GM21526 (cell line): ENCODE data around the gene SCML1.

Source experiments
- ATAC-seq: cut with Tn5 transposase; IDR thresholded peaks from one replicate; pipeline ENCODE4 v1.9.1; 2021; ENCODE audit warnings: moderate library complexity; ENCODE audit not compliant: unreplicated experiment, low FRiP score

Gene SCML1, protein sequence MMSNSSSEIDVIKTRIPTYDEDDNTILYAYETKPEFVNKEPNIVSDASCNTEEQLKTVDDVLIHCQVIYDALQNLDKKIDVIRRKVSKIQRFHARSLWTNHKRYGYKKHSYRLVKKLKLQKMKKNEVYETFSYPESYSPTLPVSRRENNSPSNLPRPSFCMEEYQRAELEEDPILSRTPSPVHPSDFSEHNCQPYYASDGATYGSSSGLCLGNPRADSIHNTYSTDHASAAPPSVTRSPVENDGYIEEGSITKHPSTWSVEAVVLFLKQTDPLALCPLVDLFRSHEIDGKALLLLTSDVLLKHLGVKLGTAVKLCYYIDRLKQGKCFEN

DNA sequence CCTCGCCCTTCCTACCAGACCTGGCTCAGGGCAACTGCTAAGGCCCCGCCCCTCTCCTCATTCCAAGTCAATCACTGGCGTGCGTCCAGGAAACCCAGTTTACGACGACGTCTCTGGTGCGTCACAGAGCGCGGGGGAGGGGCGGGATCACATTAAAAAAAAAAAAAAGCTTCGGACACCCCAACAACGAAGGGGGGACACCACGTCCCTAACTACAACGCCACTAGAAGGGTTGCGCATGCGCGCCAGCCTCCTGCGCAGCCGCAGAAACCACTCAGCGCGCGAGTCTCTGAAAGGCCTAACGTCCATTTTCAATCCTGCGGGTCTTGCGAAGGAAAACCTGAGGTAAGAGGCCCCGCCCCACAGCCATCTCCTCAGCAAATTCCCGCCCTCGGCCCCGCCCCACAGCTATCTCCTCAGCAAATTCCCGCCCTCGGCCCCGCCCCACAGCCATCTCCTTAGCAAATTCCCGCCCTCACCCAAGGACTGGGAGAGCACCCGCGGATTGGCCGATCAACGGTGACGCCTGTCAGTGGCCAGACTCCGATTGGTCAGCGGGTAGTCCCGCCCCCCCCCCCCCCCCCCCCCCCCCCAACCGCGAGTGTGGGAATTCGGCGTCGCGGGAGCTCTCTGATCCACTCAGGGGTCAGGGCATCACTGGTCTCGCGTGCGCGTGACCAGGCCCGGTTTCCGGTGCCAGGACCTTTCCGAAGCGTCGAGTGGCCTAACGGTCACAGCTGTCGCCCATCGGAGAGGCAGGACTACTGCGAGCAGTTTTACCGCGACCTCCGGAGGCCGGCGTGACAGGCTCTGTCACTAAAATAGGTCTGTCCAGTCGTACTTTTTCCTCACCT is at the start of gene SCML1:
TSS of gene SCML1 (plus strand) at position 638 of the 854 bp plus-strand sequence. CDS start 6,694 bp downstream, outside the sequence.
- peak; percentile 76 for ATAC-seq

DNA sequence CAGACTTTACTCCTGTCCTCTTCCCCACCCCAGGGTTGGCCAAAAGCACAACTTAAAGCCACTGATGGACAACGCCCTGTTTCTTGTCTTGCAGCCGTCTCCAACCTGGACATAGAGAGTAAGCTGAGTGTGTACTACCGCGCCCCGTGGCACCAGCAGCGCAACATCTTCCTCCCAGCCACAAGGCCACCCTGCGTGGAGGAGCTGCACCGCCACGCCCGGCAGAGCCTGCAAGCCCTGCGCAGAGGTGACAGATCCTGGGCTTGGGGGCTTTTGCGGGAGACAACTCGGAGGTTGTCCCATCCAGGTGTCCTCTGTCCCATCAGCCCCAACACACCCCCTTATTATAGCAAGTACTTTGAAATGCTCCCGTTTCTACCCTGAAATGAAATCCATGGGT is 49.6 kb upstream of the SCML1 start:
- ATAC-seq: no peak

DNA sequence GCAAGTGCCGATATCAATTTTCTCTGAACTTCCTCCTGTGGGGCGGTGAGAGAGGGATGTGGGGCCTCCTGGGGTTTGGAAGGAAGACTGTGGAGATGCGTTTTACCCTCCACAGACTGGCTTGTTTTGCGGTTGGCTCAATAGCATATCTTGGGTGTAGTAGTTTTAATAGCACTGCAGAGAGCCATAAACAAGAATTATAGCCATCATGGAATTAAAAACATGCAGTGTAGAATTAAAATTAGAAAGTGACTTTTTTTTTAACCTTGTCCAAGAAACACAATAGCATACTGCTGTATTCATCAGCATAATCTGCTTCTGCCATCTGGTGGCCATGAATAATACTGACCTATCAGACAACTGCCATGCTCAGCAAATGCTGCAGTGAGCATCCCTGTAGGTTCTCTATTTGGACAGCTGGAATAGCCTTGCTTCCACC is 47.3 kb upstream of the SCML1 start:
- ATAC-seq: peak; percentile 74

DNA sequence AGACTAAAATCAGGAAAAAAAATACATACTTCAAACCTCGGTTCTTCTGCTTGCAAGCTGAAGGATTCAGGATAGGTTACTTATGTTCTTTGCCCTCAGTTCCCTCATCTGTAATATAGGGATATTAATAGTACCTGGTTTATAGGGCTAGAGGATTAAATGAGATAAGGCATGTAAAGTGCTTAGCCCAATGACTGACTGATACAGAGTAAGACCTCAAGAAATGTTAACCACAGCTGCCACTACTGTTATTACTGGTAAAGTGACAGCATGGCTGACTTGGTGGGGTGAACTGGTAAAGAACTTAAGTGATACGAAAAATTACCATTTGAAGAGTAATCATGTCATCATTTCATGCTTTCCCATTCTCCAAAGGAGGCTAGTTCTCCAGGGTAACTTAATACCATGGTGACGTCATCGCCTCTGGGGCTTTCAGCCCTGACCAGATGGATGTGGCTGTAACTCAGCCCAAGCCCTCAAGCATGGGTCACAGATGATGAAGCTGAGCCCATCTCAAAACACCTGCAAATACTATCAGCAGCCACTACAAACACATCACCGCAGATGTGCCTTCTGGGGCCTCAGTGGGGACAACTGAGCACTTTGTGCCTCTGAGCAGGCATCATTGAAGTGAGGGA is 44.5 kb upstream of the SCML1 start:
- no peak for ATAC-seq

DNA sequence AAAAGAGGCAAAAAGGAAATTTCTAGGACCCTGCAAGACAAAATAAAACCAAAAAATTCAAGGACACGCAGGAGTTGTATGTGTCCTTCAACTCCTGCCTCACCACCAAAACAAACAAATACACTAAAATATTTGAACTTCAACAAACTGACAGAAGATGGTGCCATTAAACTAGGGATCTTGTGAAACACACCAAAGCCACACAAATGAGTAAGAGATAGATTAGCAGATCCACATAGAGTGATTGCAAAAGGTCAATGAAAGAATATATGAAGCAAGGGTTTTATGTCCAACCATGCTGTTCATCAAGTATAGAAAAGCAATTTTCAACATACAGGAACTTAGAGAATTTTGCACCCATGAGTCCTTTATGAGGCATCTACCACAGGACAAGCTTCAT is 40.1 kb upstream of the SCML1 start:
- ATAC-seq: no peak

DNA sequence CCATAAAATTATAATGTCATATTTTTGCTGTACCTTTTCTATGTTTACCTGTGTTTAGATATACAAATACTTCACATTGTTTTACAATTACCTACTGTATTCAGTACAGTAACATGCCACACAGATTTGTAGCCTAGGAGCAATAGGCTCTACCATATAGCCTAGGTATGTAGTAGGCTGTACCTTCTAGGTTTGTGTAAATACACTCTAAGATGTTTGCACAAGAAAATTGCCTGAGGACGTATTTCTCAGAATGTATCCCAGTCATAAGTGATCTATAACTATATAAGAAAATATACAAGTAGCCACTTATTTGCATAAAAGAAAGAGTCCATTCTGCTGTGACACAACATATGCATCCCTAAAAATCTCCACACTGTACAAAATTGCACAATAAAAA is 36.3 kb upstream of the SCML1 start:
- ATAC-seq: no peak

DNA sequence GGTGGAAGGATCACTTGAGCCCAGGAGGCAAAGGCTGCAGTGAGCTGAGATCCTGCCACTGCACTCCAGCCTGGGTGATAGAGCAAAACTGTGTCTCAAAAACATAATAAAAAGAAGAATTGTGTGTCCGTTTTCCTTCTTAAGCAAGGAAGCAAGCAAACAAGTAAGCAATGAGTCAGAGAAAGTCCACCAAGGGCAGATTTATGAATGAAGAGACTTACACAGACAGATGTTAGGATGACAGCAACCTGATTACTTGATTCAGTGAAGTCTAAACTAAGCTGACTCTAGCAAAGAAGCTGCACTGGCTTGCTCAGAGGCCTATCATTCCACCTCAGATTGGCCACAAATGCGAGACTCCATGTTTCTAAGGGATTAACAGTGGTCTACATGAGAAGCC is 34.1 kb upstream of the SCML1 start:
- ATAC-seq: no peak

DNA sequence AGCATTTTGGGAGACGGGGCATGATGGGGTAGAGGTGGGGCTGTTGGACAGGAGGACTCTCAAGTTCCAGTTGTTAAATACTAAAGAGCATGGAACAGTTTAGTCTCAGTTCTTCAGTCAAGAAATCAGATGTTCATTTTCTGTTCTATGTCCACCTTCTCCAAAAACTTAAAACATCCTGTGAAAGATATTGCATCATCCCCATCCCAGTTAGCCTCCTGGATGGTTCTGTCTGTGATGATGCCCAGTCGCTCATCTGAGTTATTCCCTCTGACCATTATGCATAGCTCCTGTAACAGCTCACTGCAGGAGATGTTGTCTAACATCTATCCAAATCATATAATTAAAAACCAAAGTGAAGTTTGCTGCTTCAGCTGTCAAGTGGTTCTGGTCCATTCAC is 32.1 kb upstream of the SCML1 start:
- no peak for ATAC-seq

DNA sequence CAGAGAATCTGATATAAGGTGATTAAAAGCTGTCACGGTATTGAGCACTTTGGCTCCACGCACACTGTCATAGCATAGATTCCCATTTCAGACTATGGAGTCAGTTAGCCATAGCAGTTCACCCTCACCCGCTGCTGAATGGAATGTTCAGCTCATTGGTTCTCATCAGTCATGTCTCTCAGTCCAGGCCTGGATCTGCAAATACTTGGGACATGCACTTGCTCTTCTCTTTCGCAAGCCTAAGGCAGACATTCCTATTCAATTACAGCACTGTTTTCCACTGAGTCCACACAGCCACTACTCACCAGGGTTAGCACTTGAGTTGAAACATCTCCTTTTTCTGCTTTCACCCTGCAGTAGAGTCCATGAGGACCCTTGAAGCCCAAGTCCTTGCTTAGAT is 30.6 kb upstream of the SCML1 start:
- no peak for ATAC-seq

DNA sequence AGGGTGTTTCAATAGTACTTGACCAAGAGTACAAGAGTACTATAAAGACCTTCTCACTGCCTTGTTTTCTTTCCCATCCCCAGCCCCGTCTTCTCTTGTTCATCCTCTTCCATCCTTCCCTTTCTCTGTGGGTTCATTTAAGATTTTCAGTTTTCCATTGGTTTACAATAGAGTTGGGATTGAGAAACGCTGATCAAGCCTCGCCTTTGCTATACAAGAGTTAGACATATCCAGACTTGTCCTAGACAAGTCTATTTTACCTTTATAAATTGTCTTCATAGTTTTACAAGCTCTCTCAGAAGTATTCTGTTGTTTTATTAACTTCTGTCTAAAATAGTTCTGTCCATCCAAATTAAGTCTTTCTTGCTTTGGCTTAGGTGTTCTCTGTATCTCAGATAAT is 29.6 kb upstream of the SCML1 start:
- ATAC-seq: no peak

DNA sequence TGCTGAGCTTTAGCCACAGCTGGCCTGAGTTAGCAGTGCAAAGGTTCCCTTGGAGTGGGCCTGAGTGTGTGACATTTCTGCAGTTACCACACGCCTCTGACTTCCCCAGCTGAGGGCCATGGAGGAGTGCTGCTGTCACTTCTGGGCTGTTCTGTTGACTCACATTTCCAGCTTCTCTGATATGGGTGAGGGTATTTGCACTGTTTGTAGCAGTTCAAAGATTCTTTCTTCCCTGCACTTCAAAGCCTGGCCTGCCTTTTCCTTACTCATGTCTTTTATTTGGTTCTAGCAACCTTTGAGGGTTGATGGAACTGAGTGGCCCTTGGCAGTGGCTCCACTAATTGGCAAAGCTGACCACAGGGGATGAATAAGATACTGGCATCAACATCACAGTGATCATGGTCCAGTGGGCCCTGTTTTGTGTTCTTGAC is 26.4 kb upstream of the SCML1 start:
- ATAC-seq: no peak

DNA sequence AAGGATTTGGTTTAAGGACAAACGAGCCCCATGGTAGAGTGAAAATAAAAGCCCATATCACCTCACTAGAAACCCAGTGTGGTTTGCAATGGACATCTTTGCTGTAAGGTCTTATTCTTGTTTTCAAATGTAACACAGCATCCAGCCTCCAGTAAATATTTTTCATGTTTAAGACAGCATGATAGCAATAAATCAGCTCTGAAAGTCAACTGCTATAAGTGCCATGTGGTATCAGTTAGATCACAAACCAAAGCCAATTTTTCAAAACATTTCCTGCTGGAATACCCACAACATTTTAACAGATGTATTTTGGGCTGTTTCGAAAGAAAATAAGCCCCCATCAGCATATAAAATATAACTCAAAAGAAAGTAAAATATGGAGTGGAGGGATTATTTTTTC is 24.0 kb upstream of the SCML1 start:
- ATAC-seq: no peak

DNA sequence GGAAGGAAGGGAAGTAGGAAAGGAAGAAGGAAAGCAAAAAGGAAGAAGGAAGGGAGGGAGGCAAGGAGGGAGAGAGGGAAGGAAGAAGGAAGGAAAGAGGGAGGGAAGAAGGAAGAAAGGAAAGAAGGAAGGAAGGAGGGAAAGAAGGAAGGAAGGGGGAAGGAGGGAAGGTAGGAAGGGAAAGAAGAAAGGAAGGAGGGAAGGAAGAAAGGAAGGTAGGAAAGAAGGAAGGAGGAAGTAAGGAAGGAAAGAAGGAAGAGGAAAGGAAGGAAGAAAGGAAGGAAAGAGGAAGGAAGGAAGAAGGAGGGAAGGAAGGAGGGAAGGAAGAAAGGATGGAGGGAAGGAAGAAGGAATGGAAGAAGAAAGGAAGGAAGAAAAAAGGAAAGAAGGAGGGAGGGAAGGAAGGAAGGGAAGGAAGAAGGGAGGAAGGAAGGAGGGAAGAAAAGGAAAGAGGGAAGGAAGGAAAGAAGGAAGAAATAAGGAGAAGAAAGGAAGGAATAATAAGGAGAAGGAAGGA is 18.6 kb upstream of the SCML1 start:
- ATAC-seq: no peak

DNA sequence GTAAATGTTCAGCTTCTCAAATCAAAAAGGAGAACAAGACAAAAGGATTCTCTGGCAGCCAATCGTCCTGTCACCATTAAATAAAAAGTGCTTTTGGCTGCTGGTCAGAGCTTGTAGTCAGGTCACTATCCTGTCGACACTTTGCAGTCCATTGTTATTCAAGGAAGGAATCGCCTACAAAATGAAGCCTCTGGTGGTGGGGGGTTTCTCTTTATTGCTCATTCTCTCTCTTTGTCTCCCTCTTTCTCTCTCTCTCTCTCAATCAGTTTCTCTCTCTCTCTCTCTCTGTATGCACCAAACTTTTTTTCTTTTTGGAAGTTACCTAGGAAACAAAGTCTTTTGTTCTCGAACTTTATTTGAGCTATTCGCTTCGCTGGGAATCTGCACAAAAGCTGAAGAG is 17.6 kb upstream of the SCML1 start:
- ATAC-seq: no peak

DNA sequence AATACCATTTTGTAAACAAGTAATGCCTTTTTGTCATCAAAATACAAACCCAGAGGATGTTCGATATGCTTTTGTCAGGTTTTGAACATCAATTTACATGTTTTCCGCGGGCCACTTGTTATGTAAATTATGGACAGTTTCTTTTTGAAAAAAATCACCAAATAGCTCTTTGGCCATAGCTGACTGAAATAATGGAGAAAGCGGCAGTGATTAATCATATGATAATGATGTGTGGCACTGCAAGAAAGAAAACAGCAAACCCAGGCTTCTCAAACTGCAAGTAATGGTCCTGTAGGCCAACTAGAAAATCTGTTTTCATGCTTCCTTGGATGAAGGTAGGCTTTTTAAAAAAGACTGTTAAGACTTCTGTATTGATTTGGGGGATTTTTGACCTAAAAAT is 15.6 kb upstream of the SCML1 start:
- no peak for ATAC-seq

DNA sequence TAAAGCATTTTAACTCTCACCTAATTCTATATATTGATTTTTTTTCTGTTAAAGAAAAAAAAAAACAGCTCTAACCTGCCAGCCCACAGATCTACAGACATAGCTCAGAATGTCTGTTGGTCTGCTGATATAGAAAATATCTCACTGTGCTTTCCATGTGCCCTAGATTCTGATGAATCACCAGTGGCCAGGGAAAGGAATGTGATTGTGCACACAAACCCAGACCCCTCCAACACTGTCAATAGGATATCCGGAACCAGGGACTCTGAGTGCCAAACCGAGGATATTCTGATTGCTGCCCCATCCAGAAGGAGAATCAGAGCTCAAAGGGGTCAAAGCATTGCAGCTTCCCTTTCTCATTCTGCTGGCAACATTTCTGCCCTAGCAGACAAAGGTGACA is 12.1 kb upstream of the SCML1 start:
- ATAC-seq: no peak

DNA sequence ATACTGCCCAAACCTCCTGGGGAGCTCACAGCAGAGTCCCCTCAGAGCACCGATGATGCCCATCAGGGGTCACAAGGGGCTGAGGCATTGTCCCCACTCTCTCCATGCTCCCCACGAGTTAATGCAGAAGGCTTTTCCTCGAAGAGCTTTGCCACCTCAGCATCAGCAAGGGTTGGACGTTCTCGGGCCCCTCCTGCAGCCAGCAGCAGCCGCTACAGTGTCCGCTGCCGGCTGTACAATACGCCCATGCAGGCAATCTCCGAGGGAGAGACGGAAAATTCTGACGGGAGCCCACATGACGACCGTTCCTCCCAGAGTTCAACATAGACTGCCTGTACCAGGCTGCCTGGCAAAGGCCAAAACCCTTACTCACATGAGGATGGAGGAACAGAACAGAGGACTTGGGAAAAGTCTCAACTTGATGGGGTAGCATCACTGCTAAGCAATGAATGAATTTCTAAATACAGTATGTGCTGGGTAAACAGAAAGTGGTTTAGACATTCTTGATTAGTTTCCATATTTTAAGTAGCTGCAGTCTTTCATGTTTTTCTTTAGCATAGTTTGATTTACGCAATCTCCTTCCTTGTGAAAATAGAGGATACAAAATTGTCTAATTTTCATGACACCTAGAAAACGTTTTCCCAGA is 5.0 kb upstream of the SCML1 start:
- ATAC-seq: no peak

DNA sequence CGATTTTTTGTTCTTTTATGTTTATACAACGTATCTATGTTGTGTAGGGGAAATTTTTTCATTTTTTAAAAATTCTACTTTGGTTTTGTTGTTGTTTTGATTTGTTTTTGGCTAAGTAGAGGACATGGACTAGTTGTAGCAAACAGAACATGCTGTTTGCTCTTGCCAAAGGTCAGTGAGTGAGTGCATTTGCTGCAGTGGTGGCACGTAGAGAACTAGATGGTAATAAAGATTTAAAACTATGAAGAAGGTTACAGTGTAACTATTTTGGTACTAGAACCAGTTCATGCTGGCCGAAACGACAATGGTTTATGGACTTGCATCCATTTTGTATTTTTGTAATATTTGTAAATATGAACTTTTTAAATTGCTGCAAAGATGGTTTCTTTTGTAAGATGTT is 1.9 kb upstream of the SCML1 start:
- ATAC-seq: no peak

DNA sequence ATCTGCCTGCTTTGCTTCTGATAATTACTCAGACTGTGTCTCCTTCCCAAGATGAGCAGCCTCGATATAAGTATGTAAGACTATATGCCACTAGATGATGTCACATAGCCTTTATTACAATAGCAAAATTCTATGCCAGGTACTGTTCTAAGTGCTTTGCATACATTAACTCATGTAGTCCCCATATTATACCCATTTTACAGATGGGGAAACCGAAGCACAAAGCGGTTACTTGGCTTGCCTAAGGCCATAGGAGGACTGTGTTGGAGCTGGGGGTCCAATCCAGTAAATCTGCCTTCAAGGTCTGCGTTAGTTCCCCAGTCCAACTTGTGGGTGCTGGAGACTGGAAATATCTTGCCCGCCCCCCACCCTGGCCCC is 826 bp upstream of the SCML1 start:
- no peak for ATAC-seq

DNA sequence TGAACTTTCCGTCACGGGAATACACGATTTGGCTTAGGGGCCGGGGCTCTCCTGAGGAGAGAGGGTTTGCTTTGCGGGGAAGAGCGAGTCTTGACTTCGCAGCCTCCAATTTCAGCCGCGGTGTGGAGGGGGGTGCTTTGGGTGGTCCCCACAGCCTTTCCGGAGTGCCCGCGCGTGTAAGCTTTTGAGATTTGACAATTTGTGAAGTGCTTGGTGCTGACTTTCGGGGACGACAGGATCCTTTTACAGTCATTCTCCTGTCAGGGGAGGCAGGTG is 355 bp downstream of the SCML1 start:
- no peak for ATAC-seq
